Suprapubic skin (tissue), 4 donors: ENCODE results near the gene RAB11FIP2. TPM values are rescaled to one million over a fixed set of nuclear protein-coding genes. Genes with fewer than 3 reads are reported as not detected.

Experiments used
- DNase-seq, 2 donors: peaks; one replicate each; pipeline ENCODE4 v3.0.0-alpha.2; 2019; ENCODE audit warnings: low spot score in 2 of 2
- H3K27ac ChIP-seq: fragments of 200-600 bp; sonication (generic); one replicate; pipeline ENCODE4 v1.5.1; 2019
- H3K27me3 ChIP-seq: fragments of 200-600 bp; sonication (generic); one replicate; pipeline ENCODE4 v1.5.1; 2019
- H3K36me3 ChIP-seq: fragments of 200-600 bp; sonication (generic); one replicate; pipeline ENCODE4 v1.5.1; 2019
- H3K4me1 ChIP-seq: fragments of 200-600 bp; sonication (generic); one replicate; pipeline ENCODE4 v1.5.1; 2019
- H3K4me3 ChIP-seq: fragments of 200-600 bp; sonication (generic); one replicate; pipeline ENCODE4 v1.5.1; 2019; ENCODE audit warnings: mild to moderate bottlenecking
- H3K9me3 ChIP-seq: fragments of 200-600 bp; sonication (generic); one replicate; pipeline ENCODE4 v1.5.1; 2019
- CTCF ChIP-seq, 2 donors: fragments of 200-600 bp in 1 of 2; fragments of 450-650 bp in 1 of 2; sonication (generic) in 1 of 2; IDR thresholded peaks; one replicate each; pipeline ENCODE4 v1.5.1; 2016 to 2019; ENCODE audit warnings: antibody characterized with exemption in 2 of 2, mild to moderate bottlenecking in 1 of 2, moderate library complexity in 1 of 2
- EP300 ChIP-seq: sonication (generic); formaldehyde crosslinking; IDR thresholded peaks from one replicate; pipeline ENCODE4 v1.6.1; 2017; ENCODE audit warnings: antibody characterized with exemption
- POLR2A ChIP-seq, 2 donors: fragments of 450-650 bp; IDR thresholded peaks; one replicate each; pipeline ENCODE4 v1.6.1; 2017; ENCODE audit warnings: antibody characterized with exemption in 2 of 2, mild to moderate bottlenecking in 2 of 2, moderate library complexity in 2 of 2
- POLR2AphosphoS5 ChIP-seq, 3 donors: sonication (generic); formaldehyde crosslinking; IDR thresholded peaks; one replicate each; pipeline ENCODE4 v1.6.1; 2017; ENCODE audit warnings: antibody characterized with exemption in 3 of 3
- whole genome bisulfite sequencing: methylation state at CpG from one replicate; pipeline ENCODE4 v1.1.5; 2018; 5-methylcytosine and 5-hydroxymethylcytosine counted together
- total RNA-seq, 4 donors: library from RNA; depleted of rRNA; stranded (reverse); fragments of >200 nt; gene quantifications; one replicate each; pipeline ENCODE4 v1.1.0, GENCODE V29; 2016

The RAB11FIP2 gene
- total RNA-seq, 4 donors from 2014 or later: 10.2 to 29.0 (median 13.0) TPM

GRCh38 chr10:118042336-118042735 is 4.4 kb downstream of the RAB11FIP2 start:
- Histone ChIP-seq H3K4me3 (no peak overlapping the region), H3K9me3 (no peaks in the 10 kb centered on the region), H3K27ac (no peak overlapping the region), H3K4me1 (peaks cover 46% of the 10 kb centered on the region), H3K27me3 (no peaks in the 10 kb centered on the region), H3K36me3 (no peaks in the 10 kb centered on the region)
- TF ChIP-seq POLR2A (IDR thresholded peaks at IDR 0.05) (no peak), POLR2AphosphoS5 (IDR thresholded peaks at IDR 0.05) (no peak), CTCF (IDR thresholded peaks at IDR 0.05) (no peak), EP300 (no peak)
- no peak for DNase-seq

- no peaks in the 10 kb centered on the region for H3K9me3 ChIP-seq
- peaks cover 46% of the 10 kb centered on the region for H3K4me1 ChIP-seq
- 64% methylated on average over 2 of the region's 2 CpGs for WGBS
- H3K36me3 ChIP-seq: no peaks in the 10 kb centered on the region
- no peak overlapping the region for H3K27ac ChIP-seq
- H3K4me3 ChIP-seq: no peak overlapping the region
- TF ChIP-seq POLR2A (IDR thresholded peaks at IDR 0.05) (no peak), CTCF (IDR thresholded peaks at IDR 0.05) (no peak), POLR2AphosphoS5 (IDR thresholded peaks at IDR 0.05) (no peak), EP300 (no peak)
- DNase-seq: no peak
- H3K27me3 ChIP-seq: no peaks in the 10 kb centered on the region
Observed at GRCh38 chr10:118041316-118041715, 5.4 kb downstream of the RAB11FIP2 start.

GRCh38 chr10:118036281-118036875 is 10.4 kb downstream of the RAB11FIP2 start:
- peaks cover 8% of the 10 kb centered on the region for H3K4me1 ChIP-seq
- H3K27ac ChIP-seq: no peak overlapping the region
- TF ChIP-seq POLR2A (IDR thresholded peaks at IDR 0.05) (no peak), EP300 (no peak), POLR2AphosphoS5 (IDR thresholded peaks at IDR 0.05) (no peak), CTCF (IDR thresholded peaks at IDR 0.05) (no peak)
- H3K4me3 ChIP-seq: no peak overlapping the region
- H3K36me3 ChIP-seq: peaks cover 7% of the 10 kb centered on the region
- H3K27me3 ChIP-seq: no peaks in the 10 kb centered on the region
- WGBS: 80% methylated on average over 4 of the region's 4 CpGs
- no peak for DNase-seq
- no peaks in the 10 kb centered on the region for H3K9me3 ChIP-seq

- Histone ChIP-seq H3K27ac (no peak overlapping the region), H3K9me3 (no peaks in the 10 kb centered on the region), H3K36me3 (peaks cover 7% of the 10 kb centered on the region), H3K4me3 (no peak overlapping the region), H3K27me3 (no peaks in the 10 kb centered on the region), H3K4me1 (peaks cover 6% of the 10 kb centered on the region)
- WGBS: 84% methylated on average over 7 of the region's 7 CpGs
- TF ChIP-seq POLR2A (IDR thresholded peaks at IDR 0.05) (no peak), EP300 (no peak)
- no peak for DNase-seq
Observed at GRCh38 chr10:118035354-118036005, 11.3 kb downstream of the RAB11FIP2 start.

- DNase-seq: no peak
- H3K27ac ChIP-seq: no peak overlapping the region
- peaks cover 6% of the 10 kb centered on the region for H3K4me1 ChIP-seq
- peaks cover 7% of the 10 kb centered on the region for H3K36me3 ChIP-seq
- TF ChIP-seq EP300 (no peak), CTCF (IDR thresholded peaks at IDR 0.05) (no peak), POLR2AphosphoS5 (IDR thresholded peaks at IDR 0.05) (no peak), POLR2A (IDR thresholded peaks at IDR 0.05) (no peak)
- 93% methylated on average over 4 of the region's 4 CpGs for WGBS
- H3K27me3 ChIP-seq: no peaks in the 10 kb centered on the region
- H3K9me3 ChIP-seq: no peaks in the 10 kb centered on the region
- H3K4me3 ChIP-seq: no peak overlapping the region
Observed at GRCh38 chr10:118034791-118035261, 11.9 kb downstream of the RAB11FIP2 start.
